Measurements from ENCODE around the gene NUP98.

The NUP98 gene

DNA sequence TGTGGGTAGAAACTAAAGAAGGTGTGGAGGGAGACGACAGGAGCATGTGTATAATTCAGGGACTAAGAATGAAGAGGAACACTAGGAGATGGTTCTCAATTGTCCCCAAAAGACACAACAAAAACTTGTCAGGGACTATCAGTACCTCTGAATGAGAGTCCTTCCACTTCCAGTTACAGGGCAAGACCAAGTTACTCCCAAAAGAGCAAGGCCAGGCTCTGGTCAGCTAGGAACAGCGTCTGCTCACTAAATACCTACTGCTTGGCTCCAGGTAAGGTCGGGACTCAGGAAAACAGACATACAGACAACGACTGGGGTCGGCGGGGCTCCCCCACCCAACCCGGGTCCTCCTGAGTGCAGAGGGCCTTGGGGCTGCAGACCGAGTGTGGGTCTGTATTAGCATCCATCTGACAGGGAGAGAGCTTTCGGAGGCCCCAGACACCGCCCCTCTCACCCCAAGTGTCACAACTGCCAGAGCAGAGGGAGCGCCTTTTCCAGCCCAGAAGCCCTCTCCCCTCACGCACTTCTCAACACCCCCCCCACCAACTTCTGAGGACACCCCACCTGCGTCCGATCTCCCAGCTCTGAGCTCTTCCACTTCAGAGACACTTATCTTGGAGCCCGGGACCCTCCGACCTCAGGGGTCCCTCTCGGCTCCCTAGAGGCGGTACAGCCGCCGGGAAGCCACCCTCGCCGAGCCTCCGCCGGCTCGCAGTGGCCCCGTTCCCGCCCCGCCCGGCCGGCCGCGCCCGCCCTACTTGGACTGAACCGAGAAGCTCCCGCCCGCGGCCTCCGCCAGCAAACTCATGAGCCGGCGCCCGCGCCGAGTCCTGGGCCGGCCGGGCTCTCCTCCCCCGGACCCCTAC is 42.9 kb upstream of the NUP98 start (continued):
- TF ChIP-seq ZBTB49 (tag by site-specific recombination; IDR thresholded peaks at IDR 0.05; ENCODE audit: low read depth) (no peak), GLIS2 (tag by site-specific recombination; IDR thresholded peaks at IDR 0.05) (peak; percentile 30; the same call in 1 of the 2 replicates), ZBTB8A (tag by site-specific recombination; IDR thresholded peaks at IDR 0.05) (peak; percentile 33; the same call in 1 of the 2 replicates)

- Histone ChIP-seq H3K4me3 (ENCODE audit: low read depth, low read length) (no peak overlapping the region), H3K4me1 (ENCODE audit: control insufficient read depth, insufficient read depth, low read length) (no peaks in the 10 kb centered on the region), H3K36me3 (ENCODE audit: control insufficient read depth in 2 of 2, insufficient read depth in 1 of 2, low read length in 2 of 2) (peaks cover 0 to 31% of the 10 kb centered on the region in 2 experiments; a peak in 1 of 3 replicates), H3K27ac (ENCODE audit: extremely low read depth, low read depth, low read length) (no peak overlapping the region), H3K9me3 (ENCODE audit: control insufficient read depth, insufficient read depth, low read depth, low read length) (no peaks in the 10 kb centered on the region)
- ChIA-PET POLR2A (no interaction called here), CTCF (interaction anchor here (1.1 to 19.6 kb wide), 4 partner anchors 11 to 231 kb away, joined by 3 to 589 read pairs (median 24); partner anchors contain the start of genes PGAP2 and STIM1)
- TF ChIP-seq ZNF19 (tag by site-specific recombination; IDR thresholded peaks at IDR 0.05; ENCODE audit: low read depth) (no peak), ZFP37 (tag by site-specific recombination; IDR thresholded peaks at IDR 0.05) (no peak), ZNF677 (tag by site-specific recombination; IDR thresholded peaks at IDR 0.05) (no peak), ZBTB10 (tag by site-specific recombination; IDR thresholded peaks at IDR 0.05) (no peak), ZBTB17 (tag by site-specific recombination; IDR thresholded peaks at IDR 0.05) (no peak)
These were observed 41.1 kb upstream of the NUP98 start for GRCh38 chr11:3838504-3838903.

- no peak overlapping the region for H3K27ac ChIP-seq (ENCODE audit: extremely low read depth, low read depth, low read length)
- H3K9me3 ChIP-seq (ENCODE audit: control insufficient read depth, insufficient read depth, low read depth, low read length), result no peaks in the 10 kb centered on the region
- ChIA-PET CTCF (interaction anchor here (1.1 to 19.6 kb wide), 3 partner anchors 12 to 232 kb away, joined by 4 to 589 read pairs (median 7); partner anchors contain the start of gene STIM1), POLR2A (no interaction called here)
- no peaks in the 10 kb centered on the region for H3K4me1 ChIP-seq (ENCODE audit: control insufficient read depth, insufficient read depth, low read length)
- no peak overlapping the region for H3K4me3 ChIP-seq (ENCODE audit: low read depth, low read length)
- H3K36me3 ChIP-seq (ENCODE audit: control insufficient read depth in 2 of 2, insufficient read depth in 1 of 2, low read length in 2 of 2), result peaks cover 0 to 34% of the 10 kb centered on the region in 2 experiments; a peak in 1 of 3 replicates
- TF ChIP-seq ZNF660 (tag by site-specific recombination; IDR thresholded peaks at IDR 0.05) (no peak), ZSCAN30 (tag by site-specific recombination; IDR thresholded peaks at IDR 0.05) (no peak), PRDM2 (tag by site-specific recombination; IDR thresholded peaks at IDR 0.05; ENCODE audit: borderline replicate concordance) (no peak), SP7 (tag by site-specific recombination; IDR thresholded peaks at IDR 0.05) (no peak), ZNF488 (tag by site-specific recombination; IDR thresholded peaks at IDR 0.05) (no peak)
- TF ChIP-seq, protein P1, sequence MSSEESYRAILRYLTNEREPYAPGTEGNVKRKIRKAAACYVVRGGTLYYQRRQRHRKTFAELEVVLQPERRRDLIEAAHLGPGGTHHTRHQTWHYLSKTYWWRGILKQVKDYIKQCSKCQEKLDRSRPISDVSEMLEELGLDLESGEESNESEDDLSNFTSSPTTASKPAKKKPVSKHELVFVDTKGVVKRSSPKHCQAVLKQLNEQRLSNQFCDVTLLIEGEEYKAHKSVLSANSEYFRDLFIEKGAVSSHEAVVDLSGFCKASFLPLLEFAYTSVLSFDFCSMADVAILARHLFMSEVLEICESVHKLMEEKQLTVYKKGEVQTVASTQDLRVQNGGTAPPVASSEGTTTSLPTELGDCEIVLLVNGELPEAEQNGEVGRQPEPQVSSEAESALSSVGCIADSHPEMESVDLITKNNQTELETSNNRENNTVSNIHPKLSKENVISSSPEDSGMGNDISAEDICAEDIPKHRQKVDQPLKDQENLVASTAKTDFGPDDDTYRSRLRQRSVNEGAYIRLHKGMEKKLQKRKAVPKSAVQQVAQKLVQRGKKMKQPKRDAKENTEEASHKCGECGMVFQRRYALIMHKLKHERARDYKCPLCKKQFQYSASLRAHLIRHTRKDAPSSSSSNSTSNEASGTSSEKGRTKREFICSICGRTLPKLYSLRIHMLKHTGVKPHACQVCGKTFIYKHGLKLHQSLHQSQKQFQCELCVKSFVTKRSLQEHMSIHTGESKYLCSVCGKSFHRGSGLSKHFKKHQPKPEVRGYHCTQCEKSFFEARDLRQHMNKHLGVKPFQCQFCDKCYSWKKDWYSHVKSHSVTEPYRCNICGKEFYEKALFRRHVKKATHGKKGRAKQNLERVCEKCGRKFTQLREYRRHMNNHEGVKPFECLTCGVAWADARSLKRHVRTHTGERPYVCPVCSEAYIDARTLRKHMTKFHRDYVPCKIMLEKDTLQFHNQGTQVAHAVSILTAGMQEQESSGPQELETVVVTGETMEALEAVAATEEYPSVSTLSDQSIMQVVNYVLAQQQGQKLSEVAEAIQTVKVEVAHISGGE (tag by site-specific recombination; conservative IDR thresholded peaks at IDR 0.05; ENCODE audit: low read depth), result no peak
- TF ChIP-seq, protein P2, sequence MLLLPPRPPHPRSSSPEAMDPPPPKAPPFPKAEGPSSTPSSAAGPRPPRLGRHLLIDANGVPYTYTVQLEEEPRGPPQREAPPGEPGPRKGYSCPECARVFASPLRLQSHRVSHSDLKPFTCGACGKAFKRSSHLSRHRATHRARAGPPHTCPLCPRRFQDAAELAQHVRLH (tag by site-specific recombination; IDR thresholded peaks at IDR 0.05), result no peak
These were observed 40.4 kb upstream of the NUP98 start for GRCh38 chr11:3837793-3838192.

All from HEK293 (cell line).